Right kidney (tissue), 1 donor: ENCODE results near the gene GPC3.
"Not testable (repeated sequence)": the region's sequence is repeated elsewhere in the genome, so short reads cannot be mapped to it uniquely, and the experiment has no call there.

Source experiments
- DNase-seq: peaks from one replicate; pipeline ENCODE4 v3.0.0-alpha.2; 2016

Gene GPC3

DNA sequence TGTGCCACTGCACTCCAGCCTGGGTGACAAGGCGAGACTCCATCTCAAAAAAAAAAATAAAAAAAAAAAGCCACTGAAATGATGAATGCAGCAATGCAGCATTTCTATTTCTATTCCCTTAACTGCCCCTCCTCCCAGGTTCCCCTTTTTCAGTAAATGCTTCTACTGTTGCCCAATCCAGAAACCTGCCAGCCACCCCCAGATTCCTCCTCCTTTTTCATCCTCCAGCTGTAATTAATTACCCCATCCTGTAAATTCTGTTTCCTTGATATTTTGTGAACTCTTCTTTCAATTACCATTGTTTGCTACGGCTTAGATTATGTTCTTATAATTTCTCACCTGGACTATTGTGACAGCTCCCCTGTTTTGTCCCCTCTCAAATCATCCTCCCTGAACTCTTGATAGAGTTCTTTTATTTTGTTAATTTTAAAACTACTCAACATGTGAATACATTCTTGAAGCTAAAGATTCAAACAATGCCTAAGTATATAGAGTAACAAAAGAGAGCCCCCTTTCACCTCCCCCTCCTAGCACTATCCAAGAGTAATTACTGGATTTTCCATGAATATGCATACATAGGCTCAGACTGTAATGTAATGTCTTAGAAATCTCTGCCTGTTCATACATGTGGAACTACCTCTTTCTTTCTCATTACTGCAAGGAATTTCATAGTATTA, 429.5 kb downstream of the GPC3 start:
- DNase-seq: no peak

DNA sequence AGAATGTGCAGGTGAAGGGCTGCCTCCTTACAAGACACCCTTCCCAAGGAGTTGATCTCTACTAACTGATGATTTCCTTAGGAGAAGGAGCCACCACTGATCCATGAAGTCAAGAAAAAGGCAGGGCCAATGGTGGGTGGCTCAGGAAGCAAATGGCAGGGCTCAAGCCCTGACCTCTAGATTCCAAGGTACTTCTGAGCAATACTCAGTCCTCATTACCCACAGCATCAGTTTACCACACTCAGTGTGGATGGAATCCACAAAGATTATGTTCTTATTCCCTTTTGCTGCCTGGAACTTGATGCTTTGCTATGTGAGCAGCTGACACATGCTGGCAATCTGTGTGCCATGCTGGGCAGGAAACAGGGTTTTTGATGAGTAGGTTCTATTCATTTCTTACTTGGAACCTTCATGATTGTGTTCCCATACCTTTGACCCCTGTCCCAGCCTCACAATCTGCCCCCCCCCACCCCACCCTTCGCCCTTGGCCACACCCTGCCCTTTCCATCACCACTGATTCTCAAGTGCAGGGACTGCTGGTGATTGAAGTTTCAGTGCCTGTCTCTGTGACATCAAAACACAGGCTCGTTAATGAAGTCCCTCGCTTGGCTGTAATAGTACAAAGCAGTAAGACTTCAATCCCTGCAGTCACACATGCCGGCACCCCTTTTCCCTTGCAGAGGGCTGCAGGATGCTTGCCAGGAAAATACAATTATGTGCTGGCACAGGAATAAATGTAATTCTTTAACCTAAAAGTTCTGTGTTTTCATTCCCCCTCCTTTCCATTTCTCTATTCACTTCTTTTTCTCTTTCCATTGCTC, 434.5 kb downstream of the GPC3 start:
- no peak for DNase-seq

GRCh38 chrX:133549295-133549933, 436.0 kb downstream of the GPC3 start:
- no peak for DNase-seq

- no peak for DNase-seq
These were observed 439.0 kb downstream of the GPC3 start for GRCh38 chrX:133546441-133546840.

GRCh38 chrX:133544778-133545177, 440.6 kb downstream of the GPC3 start:
- no peak for DNase-seq

GRCh38 chrX:133544115-133544514, 441.3 kb downstream of the GPC3 start:
- no peak for DNase-seq

DNA sequence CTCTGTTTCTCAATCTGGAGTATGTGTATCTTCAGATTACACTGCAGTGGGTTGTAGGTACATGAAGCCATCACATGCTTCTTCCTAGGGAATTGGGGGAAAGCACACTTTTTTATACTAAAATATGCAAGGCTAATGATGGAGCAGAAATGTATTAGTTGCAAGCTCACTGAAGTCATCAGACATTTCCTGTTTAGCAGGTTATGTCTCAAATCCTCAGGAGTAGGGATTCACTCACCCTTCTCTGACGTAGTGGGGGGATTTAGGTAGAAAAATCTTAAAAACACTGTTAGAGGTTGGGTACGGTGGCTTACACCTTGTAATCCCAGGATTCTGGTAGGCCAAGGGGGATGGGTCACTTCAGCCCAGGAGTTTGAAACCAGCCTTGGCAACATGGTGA, 441.7 kb downstream of the GPC3 start:
- no peak for DNase-seq

GRCh38 chrX:133542476-133542875, 442.9 kb downstream of the GPC3 start:
- no peak for DNase-seq

DNA sequence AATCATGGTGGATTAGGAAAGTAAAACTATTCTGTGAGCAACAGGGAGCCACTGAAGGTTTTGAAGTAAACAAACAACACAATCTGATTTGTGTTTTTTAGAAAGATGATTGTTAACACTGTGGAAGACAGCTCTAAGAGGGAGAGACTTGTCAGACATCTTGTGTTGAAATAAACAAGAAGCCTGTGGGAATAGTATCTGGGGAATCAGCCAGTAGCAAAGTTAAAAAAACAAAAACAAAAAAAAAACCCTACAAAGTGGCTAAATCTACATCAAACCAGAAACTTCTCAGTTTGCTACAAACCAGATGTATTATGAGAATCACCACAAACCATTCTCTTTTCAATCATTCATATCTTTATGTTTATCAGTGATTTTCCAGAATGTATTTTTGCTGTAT, 444.4 kb downstream of the GPC3 start:
- DNase-seq: no peak

DNA sequence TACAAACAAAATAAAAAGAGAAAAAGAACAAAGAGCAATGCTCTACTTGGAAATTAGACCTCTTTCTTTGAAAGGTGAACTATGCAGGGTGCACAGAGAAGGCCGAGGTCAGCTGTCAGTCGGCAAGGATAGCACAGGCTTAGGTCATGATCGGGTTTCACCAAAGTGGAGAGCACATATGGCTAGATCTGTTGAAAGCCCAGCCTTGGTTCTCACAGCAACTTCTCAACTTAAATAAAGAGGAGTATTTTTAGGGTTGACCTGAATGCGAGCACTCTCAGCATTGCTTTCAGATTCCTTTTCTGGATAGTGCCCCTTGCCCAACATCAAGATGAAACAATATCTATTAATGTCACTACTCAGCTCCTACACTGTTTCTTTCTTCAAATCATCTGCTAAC, 447.2 kb downstream of the GPC3 start:
- no peak for DNase-seq

DNA sequence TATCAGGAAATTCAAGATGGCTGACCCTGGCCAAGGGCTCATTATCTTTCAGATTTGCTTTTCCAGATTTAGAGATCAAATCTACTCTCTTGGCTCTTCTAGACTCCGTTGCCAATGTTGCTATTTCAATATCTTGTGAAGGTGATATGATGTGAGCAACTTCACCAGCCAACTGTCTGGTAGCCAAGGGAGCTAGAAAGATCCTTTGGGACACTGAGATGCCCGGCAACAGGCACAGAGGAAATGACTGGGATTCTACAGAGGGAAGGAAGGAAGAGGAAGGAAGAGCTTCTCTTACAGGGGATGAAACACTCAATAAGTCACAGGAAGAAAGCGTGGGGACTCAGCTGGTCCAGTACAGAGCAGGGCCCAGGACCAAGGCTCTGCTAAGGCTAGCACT, 448.3 kb downstream of the GPC3 start:
- DNase-seq: no peak

DNA sequence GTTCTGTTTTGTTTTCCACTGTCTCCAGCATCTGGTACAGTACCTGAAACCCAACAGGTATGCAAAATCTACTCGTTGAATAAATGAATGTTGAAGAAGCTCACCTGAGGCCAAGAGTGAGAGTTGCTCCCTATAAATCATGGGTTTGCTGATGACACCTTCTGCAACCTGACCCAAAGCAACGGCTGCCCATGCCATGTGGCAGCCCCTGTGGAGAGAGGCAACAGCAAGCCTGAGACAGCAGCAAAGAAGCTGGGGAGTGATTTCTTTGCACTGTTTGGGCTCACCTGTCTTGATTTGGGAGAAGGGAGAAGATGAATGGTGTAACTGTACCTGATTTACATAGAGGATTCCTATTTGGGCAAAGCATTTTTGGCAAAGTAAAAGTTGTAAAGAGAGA, 450.3 kb downstream of the GPC3 start:
- DNase-seq: no peak

GRCh38 chrX:133534172-133534571, 451.2 kb downstream of the GPC3 start:
- no peak for DNase-seq

DNA sequence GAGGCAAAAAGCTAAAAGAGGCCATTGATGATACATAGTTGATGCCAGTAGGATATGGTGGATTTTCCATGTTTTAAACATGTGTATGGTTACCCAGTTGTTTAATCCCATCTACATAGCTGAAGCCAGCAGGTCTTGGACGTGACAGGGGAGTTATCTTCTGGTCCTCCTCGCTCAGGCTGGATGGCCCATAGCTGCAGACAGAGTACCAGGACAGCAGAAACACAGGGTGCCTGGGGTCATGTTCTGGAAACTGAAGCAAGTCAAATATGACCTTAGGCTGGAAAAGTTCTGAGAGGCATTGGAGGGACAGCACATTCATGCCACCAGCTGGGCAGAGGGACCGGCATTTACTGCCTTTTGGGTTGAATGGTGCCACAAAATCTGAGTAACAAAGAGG, 452.1 kb downstream of the GPC3 start:
- no peak for DNase-seq

- no peak for DNase-seq
These were observed 454.4 kb downstream of the GPC3 start for GRCh38 chrX:133530960-133531359.

DNA sequence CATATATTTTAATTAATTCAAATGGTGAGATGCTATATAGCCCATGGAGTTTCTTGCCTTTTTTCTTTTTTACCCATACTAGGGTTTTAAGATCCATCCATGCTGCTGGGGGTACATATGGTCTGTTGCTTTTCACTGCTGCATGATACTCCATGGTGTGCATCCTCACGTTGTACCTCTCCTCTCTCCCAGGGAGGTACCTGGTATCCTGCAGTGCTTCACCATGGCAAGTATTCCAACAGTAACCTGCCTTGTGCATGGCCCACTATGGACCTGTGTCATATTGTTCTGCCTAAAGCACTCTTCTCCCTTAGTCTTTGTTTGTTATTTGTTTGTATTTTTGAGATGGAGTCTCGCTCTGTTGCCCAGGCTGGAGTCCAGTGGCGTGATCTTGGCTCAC, 455.8 kb downstream of the GPC3 start:
- DNase-seq: no peak

GRCh38 chrX:133527825-133528224, 457.6 kb downstream of the GPC3 start:
- DNase-seq: no peak

- DNase-seq: no peak
These were observed 458.0 kb downstream of the GPC3 start for GRCh38 chrX:133527415-133527814.

DNA sequence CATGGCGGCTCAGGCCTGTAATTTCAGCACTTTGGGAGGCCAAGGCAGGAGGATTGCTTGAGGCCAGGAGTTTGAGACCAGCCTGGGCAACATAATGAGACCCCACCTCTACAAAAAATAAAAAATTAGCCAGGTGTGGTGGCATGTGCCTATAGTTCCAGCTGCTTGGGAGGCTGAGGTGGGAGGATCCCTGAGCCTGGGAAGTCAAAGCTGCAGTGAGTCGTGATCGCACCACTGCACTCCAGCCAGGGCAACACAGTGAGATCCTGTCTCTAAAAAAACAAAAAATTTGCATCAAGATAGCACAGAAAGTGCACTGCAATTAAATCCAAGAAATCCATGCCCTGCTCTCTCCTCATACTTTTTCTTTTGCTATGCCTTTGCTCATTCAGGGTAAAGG, 458.6 kb downstream of the GPC3 start:
- not testable (repeated sequence) for DNase-seq

DNA sequence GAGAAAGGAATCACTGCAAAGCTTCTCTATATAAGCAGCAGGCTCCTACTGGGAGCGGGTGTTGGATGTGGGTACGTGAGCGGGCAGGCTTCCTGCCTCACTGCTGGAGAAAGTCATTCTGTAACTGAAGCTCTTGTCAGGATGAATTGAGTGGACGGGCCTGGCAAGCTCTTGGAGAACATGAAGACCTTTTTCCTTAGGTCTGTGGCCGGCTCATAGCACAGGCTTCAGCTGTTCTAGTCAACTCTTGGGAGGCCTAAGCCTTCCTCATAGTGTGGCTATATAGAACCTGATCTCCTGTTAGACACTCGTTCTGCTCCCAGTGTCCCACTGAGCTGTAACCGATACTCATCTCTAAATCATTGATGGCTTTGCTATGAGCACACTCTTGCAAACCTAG, 461.9 kb downstream of the GPC3 start:
- DNase-seq: no peak

DNA sequence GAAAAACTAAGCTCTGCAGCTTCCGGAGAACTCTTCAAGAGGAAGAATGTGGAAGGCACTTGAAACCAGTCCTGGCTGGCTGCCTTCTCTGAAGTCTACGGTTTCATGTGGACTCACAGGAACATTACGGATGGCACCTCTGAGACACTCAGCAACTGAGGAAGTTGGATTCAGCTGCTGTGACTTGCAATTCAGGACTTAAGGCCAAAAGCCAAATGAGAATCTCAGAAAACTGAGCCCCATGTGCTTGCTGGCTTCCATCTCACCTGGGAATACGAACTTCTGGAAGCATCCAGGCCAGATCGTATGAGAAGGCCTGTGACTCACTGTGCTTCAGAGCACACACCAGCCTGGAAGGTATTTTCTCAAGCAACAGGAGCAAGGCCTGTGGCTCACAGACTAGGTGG, 462.3 kb downstream of the GPC3 start:
- no peak for DNase-seq

GRCh38 chrX:133516686-133517085, 468.7 kb downstream of the GPC3 start:
- no peak for DNase-seq

GRCh38 chrX:133514486-133514885, 470.9 kb downstream of the GPC3 start:
- no peak for DNase-seq

- no peak for DNase-seq
These were observed 472.3 kb downstream of the GPC3 start for GRCh38 chrX:133513123-133513522.
